HG02642 (cell line): ENCODE data around the gene NIN.

Source experiments
- ATAC-seq: cut with Tn5 transposase; IDR thresholded peaks from one replicate; pipeline ENCODE4 v1.9.1; 2021; ENCODE audit warnings: mild to moderate bottlenecking; ENCODE audit not compliant: unreplicated experiment, poor library complexity

Gene NIN

DNA sequence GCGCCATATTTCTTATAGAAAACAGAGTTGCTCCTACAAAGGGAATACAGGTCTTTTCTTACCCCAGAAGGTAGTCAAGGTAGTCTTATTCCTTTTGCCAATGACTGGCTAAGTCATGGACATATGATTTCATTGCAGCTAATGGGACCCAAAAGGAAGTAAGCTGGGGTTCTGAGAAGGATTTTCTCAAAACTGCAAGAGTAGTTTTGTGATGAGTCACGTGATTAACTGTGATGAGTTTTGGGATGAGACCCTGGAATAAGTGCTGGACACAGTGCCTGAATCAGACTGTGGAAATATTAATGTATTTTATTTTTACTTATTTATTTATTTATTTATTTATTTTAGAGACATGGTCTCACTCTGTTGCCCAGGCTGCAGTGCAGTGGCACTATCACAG, 13.4 kb upstream of the NIN start:
- ATAC-seq = no peak

DNA sequence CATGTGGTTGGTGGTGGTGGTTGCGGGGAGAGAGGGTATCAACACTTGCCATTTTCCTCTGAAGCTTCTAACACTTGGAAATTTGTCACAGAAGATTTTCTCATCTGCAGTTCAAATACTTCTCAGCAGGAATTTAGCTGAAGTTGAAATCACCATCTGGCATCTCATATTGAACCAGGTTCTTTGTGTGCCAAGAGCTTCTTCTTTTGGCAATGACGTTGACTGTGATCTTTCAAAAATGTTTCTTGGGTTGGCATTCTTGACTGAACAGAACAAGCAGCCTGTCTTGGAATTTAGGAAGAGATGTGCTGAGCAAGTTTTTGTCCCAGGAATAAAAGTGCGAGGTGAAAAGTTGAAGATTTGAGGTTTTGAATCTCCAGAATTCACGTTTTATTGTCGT, 8.7 kb upstream of the NIN start:
- ATAC-seq = no peak

DNA sequence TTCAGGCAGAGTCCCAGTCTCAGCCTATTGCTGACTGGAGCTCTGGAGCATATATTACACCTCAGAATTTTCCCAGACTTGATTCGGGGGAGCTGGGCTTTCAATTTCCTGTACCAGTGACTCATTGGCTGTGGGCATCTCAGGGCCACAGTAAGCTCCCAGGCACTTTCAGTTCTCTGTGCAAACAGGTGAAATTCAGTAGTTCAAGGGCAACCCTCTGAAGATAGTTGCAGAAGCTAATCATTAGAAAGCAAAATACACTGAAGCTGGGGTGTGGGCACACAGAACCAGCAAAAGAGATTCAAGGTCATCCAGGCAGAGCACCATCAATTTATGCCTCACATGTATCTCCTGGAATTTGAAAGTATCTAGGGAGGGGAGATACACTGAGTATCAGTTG, 8.1 kb upstream of the NIN start:
- no peak for ATAC-seq

DNA sequence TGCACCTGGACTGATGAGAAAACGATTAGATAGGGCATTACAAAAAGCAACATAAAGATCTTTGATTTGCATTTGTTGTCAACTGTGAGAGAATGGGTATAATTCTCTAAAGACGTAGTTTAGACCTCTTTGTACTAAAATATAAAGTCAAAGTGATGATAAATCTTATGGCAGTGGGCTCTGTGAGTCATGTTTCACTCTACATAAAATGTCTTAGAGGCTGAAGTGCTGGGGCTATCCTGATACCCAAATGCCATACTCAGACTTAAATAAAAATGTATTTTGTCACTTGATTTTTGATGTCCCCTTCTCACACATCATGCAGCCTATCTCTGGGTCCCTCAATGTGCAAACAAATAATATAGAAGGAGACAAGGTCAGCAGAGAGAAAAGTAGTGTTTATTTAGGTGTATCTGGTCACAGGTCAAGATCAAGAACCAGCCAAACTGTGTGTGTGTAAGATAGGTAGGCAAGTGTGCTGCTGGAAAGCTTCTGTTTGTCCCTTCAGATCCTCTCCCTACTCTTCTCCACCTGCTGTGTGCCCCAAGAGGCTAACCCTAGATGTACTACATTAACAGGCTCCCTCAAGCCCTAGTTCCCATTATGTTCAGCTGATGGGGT, 7.0 kb upstream of the NIN start:
- ATAC-seq = no peak

DNA sequence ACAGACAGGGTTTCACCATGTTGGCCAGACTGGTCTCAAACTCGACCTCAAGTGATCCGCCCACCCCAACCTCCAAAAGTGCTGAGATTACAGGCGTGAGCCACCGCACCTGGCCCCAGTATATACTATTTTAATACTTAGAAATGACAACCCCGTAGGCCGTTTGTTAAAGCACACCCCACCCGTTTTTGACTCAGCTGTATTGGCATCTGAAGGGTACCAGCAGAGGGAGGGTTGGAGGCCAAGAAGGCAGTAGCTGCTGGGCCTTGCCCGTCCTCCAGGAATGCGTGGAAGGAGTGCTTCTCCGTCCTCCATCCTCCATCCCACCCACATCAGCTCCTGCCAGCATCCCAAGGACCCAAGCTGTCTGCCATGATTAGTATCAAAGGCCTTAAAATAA, 6.3 kb upstream of the NIN start:
- no peak for ATAC-seq

DNA sequence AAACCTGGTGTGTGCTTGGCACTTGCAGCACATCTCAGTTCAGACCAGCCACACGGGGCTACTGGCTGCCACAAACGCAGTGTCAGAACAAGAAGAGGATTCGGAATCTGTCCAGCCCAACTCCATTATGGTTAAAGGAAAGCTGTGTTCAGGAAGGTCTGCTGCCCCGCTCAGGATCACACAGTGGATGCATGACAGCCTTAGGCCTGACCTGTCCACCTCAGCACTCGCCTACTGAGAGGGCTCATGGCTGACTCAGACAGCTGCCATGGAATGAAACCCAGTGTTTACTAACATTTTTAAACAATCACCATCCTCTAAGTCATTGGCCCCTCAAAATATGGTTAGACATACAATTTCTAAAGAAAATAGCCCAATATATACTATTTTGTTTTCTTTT, 5.6 kb upstream of the NIN start:
- no peak for ATAC-seq

DNA sequence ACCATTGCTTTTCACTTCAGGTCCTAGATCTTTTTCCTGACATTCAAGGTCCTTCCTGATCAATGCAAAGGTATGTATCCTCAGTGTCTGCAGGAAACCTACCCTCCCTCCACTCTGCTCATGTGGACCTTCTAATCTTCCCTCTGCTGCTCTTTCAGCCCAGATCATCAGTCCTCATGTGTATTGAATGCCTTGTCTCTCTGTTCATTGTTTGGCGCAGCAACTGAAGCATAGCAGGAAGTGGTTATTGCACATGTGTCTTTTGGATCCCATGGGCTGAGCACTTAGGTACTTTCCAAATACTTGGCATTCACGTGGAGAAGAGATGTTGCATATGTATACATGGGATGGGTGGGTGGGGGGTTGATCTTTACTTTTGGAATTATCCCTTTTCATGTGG, 4.3 kb upstream of the NIN start:
- peak; percentile 18 for ATAC-seq

DNA sequence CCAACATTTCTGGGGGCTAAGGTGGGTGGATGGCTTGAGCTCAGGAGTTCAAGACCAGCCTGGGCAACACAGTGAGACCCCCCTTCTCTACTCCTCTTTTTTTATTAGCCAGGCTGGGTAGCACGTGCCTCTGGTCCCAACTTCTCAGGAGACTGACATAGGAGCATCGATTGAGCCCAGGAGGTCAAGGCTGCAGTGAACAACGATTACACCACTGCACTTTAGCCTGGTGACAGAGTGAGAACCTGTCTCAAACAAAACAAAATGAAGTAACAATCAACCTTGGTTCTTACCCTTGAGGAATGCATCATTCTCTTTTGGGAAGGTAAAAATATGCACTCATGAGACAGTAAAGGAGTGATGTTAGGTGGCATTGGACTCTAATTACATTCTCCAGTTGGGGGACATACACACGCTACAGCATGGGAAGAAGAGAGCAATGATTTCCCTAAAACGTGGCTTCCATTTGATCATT, 3.9 kb upstream of the NIN start:
- no peak for ATAC-seq

DNA sequence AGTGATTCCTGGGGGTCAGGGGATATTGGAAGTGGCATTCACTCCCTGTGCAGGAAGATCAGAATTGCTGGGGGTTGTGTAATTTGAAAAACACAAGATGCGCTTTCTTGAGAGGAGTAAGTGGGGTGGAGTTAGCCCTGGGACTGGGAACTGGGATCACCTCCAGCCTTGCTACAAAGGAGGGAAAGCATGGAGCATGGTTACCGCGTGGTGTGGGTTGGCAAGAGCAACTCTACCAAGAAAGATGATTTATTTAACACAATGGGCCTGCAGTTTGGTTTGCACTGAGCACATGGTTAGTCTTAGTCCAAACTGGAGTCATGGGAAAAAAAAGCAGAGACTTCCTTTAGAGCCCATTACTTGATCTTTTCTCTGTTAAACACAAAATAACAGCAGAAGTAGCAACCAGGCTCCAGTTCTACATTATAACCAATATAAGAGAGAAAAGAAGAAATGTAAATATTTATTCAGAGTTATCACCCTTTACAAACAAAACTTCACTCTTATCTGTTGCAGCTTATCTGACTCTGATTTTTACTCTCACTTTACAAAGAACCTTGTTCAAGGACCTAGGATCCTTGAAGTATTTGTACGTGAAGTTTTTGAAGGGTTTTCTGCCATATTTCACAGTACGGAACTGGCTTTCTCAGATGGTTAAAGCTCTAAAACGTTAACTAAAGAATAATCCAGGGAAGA, 2.1 kb upstream of the NIN start:
- ATAC-seq = no peak

DNA sequence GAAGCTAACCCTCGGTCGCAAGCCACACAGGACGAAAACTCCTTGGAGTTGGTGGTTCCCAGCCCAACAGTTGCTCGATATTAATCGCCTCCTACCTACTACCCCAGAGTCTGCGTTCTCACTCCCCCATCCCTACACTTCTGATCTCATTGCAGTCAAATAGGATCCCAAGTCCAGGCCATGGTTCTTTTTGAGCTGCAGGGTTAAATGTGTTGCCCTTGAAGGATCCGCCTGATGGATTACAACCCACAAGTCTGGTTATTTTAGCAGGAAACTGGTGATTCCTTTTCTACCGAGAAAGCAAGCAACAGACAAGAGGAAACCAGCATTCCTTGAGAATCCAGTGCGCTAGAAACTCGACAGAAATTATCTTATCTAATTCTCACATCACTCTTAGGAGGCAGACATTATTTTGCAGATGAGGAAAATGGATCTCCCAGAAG, 785 bp upstream of the NIN start:
- no peak for ATAC-seq

DNA sequence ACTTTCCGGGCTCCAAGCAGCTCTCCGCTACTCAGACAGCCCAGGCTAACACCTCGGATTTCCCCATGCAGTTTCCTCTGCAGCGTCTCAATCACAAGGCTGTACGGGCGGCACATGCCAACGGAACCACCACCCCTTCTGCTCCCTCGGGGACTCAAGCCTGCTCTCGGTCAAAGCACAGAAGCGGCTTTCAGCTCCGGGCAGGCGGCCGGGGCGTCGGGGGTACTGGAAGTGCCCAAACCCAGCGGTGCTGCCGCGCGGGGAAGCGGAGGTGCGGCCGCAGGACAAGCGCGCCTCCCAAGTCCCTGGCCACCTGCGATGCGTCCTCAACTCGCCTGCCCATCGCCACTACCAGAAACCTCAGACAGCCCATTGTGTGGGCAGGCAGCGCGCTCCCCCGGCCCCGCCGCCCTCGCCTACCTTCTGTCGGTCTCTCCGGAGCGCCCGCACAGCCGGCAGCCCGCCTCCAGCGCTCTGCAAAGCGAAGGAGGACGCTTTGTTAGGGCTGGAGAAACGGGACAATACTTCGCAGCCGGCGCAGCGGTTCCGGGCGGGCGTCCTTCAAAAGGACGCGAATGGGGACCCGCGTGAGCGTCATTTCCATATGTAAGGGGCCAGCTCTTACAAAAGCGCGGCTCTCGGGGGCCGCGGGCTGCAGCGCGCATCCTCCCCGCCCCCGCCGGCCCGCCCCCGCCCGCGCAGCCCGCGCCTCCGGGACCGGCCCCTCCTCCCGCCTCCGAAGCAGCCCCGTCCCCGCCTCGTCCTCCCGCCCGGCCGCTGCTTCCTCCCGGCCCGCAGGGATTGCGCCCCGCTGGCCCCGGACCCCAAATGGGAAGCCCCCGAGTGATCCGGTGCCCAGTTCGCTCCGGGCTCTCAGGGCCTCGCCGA, 674 bp downstream of the NIN start:
- peak; percentile 47 for ATAC-seq

DNA sequence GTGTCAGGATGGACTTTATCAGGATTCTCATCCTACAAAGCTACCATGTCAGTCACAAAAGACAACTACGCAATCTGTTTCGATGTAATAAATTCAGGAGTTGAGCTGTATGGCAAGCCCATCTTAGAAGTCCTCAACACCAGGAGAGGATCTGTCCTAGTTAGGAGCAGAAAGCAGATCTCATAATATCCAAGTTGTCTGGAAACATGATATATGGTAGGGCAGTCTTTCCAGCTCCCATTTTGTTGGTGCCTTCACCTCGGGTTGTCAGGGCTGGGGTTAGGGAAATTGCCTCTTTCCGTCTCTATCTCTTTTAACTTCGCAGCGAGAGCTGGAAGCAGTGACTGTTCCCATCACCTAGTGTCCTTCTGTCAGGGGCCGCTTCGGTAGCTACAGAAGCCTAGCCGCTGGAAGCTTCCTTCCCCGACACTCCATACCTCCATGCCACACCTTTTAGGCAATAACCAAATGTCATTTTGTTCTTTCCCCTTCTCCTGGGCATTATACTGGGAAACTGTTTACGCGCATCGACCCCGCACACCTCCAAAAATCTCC, 1.4 kb downstream of the NIN start:
- no peak for ATAC-seq

DNA sequence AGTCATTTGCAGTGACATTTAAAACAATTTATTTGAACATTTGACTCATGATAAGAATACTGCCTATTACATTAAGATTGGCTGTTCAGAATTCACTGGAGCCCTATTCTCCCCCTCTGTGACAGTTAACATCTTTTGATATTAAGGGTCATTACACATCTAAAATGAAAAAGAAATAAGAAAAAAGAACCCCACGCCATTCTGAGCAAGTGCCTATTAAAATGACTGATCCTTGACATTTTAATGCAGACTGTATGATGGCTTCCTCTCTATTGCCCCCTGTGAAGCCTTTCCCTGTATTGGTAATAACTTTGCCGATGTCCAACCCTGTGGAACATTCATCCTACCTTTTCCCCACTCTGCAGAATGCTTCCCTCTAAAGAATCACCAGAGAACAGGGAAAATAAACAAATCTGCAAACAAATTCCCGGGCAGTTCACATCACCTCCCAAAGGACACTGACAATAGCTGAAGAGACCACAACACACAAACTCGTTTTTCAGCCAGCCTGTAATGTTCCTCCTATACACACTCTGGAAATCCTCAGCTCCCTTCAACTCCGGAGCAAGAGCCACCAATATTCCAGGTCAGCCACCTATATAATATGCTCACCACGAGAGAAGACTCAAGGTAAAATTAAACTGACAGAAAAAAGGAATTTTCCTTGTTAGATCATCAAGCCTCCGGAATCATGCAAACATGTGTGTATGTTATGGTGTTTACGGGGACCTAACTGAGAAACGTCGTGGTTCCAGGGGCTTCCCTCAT, 2.1 kb downstream of the NIN start:
- ATAC-seq = no peak

DNA sequence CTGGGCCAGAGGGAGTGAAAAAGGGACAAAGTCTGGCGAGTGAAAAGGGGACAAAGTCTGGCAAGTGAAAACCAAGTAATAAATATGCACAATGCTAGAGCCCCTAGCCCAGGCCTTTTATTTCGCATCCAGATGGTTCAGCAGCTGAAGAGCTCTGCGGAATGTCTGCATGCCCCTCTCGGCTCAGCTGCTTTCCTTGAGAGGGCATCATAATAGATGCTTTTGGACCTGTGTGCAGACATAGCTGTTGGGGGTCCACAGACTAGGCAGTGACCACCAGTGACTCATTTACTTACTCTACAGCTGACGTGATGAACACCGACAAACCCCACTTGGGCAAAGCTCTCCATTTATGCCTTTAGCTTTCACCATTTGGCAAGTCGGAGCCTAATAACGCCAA, 4.3 kb downstream of the NIN start:
- no peak for ATAC-seq

DNA sequence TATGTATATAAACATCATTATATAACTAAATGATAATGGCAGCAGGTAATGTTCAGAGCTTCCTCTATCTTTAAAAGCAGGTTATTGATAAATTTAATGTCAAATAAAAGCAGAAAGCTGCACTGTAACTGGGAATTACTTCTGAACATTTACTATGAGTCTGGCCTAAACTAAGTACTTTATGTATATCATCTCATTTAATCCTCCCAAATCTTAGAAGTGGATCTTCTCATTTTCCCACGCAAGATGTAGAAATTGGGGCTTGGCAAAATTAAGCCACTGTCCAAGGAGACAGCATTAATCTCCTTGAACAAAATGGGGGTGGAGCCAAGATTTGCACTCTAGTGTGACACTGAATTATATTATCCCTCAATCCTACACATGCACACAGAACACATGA, 5.7 kb downstream of the NIN start:
- ATAC-seq = no peak

DNA sequence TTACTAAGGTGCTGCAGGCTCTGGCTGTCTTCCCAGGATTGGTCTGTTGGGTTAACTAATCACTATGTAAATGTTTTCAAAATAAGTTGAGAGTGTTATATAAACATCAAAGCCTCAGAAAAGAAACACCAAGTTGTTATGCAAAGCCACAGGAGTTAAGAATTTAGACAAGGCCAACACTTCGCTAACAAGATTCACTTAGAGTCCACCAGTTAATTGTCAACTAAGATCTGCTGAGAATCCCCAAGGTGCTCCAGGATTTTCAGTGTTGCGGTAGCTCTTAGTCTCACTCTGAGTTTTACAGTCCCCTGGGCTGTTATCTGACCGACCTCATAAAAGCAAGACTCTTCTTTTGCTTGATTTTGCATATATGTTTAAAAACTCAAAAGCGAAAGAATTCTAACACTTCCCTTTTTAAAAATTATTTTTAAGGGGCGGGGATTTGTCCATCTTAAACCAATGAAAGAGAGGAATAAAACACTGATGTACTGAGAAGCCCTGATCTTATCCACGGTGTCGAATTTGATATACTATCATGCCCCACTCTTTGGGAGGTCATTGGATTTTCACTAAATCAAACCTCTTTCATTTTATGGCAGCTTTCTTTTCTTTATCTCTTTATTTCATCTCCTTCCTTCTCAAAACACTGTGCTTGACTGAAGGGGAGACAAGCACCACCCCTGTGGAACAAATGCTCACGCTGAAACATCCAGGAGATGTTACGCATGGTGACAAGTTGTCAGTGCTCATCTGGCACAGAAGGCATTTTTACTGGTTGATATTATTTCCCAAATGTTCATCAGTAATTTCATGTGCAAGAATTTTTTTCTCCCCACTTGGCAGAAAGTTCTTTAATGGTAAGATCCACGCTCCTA, 7.0 kb downstream of the NIN start:
- peak; percentile 72 for ATAC-seq

DNA sequence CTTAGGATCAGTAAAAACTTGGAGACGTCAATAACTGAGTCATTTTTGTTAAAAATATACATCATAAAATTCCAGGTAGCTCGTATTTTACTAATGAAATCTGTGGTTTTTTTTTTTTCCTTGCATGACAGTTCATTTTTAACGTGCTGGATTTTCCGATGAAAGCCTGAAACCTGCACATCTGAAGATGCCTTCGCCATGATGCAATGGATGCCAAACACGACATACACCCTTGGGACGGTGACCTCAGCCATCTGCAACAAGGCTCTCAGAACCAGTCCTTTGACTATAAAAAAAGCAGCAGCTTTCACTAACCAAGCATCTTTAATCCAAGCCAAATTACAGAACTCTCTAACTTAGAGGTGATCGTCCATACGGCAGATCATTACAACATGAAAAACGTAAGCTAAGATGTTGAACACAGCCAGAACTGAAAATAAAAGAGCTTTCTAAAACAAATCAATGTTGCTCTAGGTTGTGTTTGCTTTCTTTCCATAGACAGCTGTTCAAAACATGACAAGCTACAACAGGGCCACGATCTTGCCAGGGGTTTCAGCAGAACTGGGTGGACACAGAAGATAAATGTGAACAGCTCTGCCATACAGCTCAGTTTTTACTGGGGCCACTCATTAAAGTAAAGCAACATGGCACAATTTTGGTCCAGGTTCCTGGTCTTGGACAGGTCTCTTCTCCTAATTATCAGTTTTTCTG, 7.8 kb downstream of the NIN start:
- peak; percentile 30 for ATAC-seq

DNA sequence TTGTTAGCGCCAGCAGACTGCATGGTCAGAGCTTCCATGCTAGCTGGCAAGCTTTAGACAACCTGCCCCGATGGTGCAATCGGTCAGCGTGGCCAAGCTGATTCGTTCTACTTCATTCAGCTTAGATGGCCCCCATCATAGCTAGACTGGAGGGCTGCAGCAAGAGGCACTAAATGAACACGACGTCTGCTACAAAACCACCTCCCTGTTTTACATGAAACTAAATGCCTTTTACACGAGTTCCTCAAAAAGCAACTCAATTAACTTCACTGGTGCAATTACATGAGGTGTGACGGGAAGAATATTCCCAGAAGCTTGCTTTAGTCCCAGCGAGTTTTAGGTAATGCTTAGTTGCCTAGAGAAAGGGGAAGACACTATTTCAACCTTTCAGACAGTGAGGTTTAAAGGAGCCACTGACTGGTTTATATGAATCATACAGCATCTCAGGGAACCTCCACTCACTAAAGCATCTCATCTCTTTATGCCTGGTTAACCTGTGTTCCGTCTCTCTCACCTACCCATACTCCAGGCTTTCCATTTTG, 8.4 kb downstream of the NIN start:
- ATAC-seq = no peak
